IPS-18a (cell line): ENCODE data around the gene GAL3ST1.

Experiments used
- H3K27ac ChIP-seq: one replicate; pipeline ENCODE4 v1.5.1; 2013; ENCODE audit warnings: low read length
- H3K27me3 ChIP-seq: one replicate; pipeline ENCODE4 v1.6.1; 2013; ENCODE audit warnings: mild to moderate bottlenecking, low read length; ENCODE audit not compliant: control insufficient read depth, insufficient read depth
- H3K36me3 ChIP-seq: one replicate; pipeline ENCODE4 v1.6.1; 2013; ENCODE audit warnings: low read depth, low read length; ENCODE audit not compliant: control insufficient read depth
- H3K4me1 ChIP-seq: one replicate; pipeline ENCODE4 v1.6.1; 2013; ENCODE audit warnings: low read depth, low read length; ENCODE audit not compliant: control insufficient read depth
- H3K4me3 ChIP-seq: one replicate; pipeline ENCODE4 v1.5.1; 2013; ENCODE audit warnings: low read length
- H3K9ac ChIP-seq: one replicate; pipeline ENCODE4 v1.6.1; 2013; ENCODE audit warnings: mild to moderate bottlenecking, low read length, moderate library complexity
- H3K9me3 ChIP-seq: one replicate; pipeline ENCODE4 v1.6.1; 2013; ENCODE audit warnings: low read depth, low read length; ENCODE audit not compliant: control insufficient read depth

GAL3ST1 gene

GRCh38 chr22:30607300-30607930, 33.0 kb upstream of the GAL3ST1 start:
- H3K27me3 ChIP-seq: no peaks in the 10 kb centered on the region
- H3K36me3 ChIP-seq: peaks cover 9% of the 10 kb centered on the region
- H3K4me3 ChIP-seq: peak overlapping the region; percentile 71
- peak overlapping the region; percentile 61 for H3K9ac ChIP-seq
- H3K27ac ChIP-seq: peak overlapping the region; percentile 25
- H3K9me3 ChIP-seq: no peaks in the 10 kb centered on the region
- peaks cover 13% of the 10 kb centered on the region for H3K4me1 ChIP-seq

- Histone ChIP-seq H3K4me1 (peaks cover 13% of the 10 kb centered on the region), H3K27ac (peak within 1 kb of the TSS; percentile 63)
These were observed 32.2 kb upstream of the GAL3ST1 start, which contains the start of gene TCN2 for GRCh38 chr22:30606455-30607299. TSS of gene TCN2 (plus strand) at chr22:30607174. CDS start at chr22:30607332, 158 bp downstream.

GRCh38 chr22:30605449-30606110, 31.1 kb upstream of the GAL3ST1 start:
- Histone ChIP-seq H3K4me3 (peak overlapping the region; percentile 45), H3K27me3 (no peaks in the 10 kb centered on the region), H3K4me1 (peaks cover 13% of the 10 kb centered on the region), H3K27ac (peak overlapping the region; percentile 45), H3K9ac (peak overlapping the region; percentile 61), H3K9me3 (no peaks in the 10 kb centered on the region), H3K36me3 (no peaks in the 10 kb centered on the region)

More at GRCh38 chr22:30606455-30607299, 32.2 kb upstream of the GAL3ST1 start, which contains the start of gene TCN2:
- Histone ChIP-seq H3K9ac (peak within 1 kb of the TSS; percentile 61), H3K36me3 (peaks cover 9% of the 10 kb centered on the region), H3K4me3 (peak within 1 kb of the TSS; percentile 71), H3K27me3 (no peaks in the 10 kb centered on the region), H3K9me3 (no peaks in the 10 kb centered on the region)

- Histone ChIP-seq H3K9me3 (no peaks in the 10 kb centered on the region), H3K4me3 (no peak overlapping the region), H3K9ac (no peak overlapping the region), H3K27ac (no peak overlapping the region), H3K27me3 (no peaks in the 10 kb centered on the region), H3K36me3 (no peaks in the 10 kb centered on the region), H3K4me1 (peaks cover 13% of the 10 kb centered on the region)
These were observed 30.3 kb upstream of the GAL3ST1 start for GRCh38 chr22:30604723-30605122.

- no peak overlapping the region for H3K4me3 ChIP-seq
- no peak overlapping the region for H3K27ac ChIP-seq
- H3K36me3 ChIP-seq: no peaks in the 10 kb centered on the region
- H3K9me3 ChIP-seq: no peaks in the 10 kb centered on the region
- no peaks in the 10 kb centered on the region for H3K27me3 ChIP-seq
- H3K9ac ChIP-seq: no peak overlapping the region
- peaks cover 10% of the 10 kb centered on the region for H3K4me1 ChIP-seq
These were observed 29.3 kb upstream of the GAL3ST1 start for GRCh38 chr22:30603801-30604200.

GRCh38 chr22:30602049-30602448, 27.6 kb upstream of the GAL3ST1 start:
- Histone ChIP-seq H3K9ac (no peak overlapping the region), H3K27me3 (no peaks in the 10 kb centered on the region), H3K9me3 (no peaks in the 10 kb centered on the region), H3K36me3 (no peaks in the 10 kb centered on the region), H3K4me1 (peaks cover 4% of the 10 kb centered on the region), H3K27ac (no peak overlapping the region), H3K4me3 (no peak overlapping the region)

- no peaks in the 10 kb centered on the region for H3K36me3 ChIP-seq
- no peaks in the 10 kb centered on the region for H3K9me3 ChIP-seq
- no peak overlapping the region for H3K9ac ChIP-seq
- H3K27ac ChIP-seq: no peak overlapping the region
- no peaks in the 10 kb centered on the region for H3K27me3 ChIP-seq
- H3K4me3 ChIP-seq: no peak overlapping the region
- peaks cover 4% of the 10 kb centered on the region for H3K4me1 ChIP-seq
These were observed 27.0 kb upstream of the GAL3ST1 start for GRCh38 chr22:30601464-30601863.

GRCh38 chr22:30600921-30601320, 26.5 kb upstream of the GAL3ST1 start:
- Histone ChIP-seq H3K27ac (no peak overlapping the region), H3K27me3 (no peaks in the 10 kb centered on the region), H3K9ac (no peak overlapping the region), H3K36me3 (no peaks in the 10 kb centered on the region), H3K4me1 (peaks cover 4% of the 10 kb centered on the region), H3K4me3 (no peak overlapping the region), H3K9me3 (no peaks in the 10 kb centered on the region)

- H3K27ac ChIP-seq: no peak overlapping the region
- no peak overlapping the region for H3K9ac ChIP-seq
- no peaks in the 10 kb centered on the region for H3K9me3 ChIP-seq
- peaks cover under 1% of the 10 kb centered on the region for H3K27me3 ChIP-seq
- H3K4me3 ChIP-seq: no peak overlapping the region
- no peaks in the 10 kb centered on the region for H3K4me1 ChIP-seq
- no peaks in the 10 kb centered on the region for H3K36me3 ChIP-seq
These were observed 24.5 kb upstream of the GAL3ST1 start for GRCh38 chr22:30598986-30599385.

- Histone ChIP-seq H3K4me3 (no peak overlapping the region), H3K36me3 (no peaks in the 10 kb centered on the region), H3K27ac (no peak overlapping the region), H3K4me1 (no peaks in the 10 kb centered on the region), H3K9me3 (no peaks in the 10 kb centered on the region), H3K9ac (no peak overlapping the region), H3K27me3 (peaks cover 16% of the 10 kb centered on the region)
These were observed 22.4 kb upstream of the GAL3ST1 start for GRCh38 chr22:30596886-30597285.

- H3K9ac ChIP-seq: no peak overlapping the region
- H3K4me3 ChIP-seq: no peak overlapping the region
- H3K27ac ChIP-seq: no peak overlapping the region
- no peaks in the 10 kb centered on the region for H3K4me1 ChIP-seq
- peaks cover 16% of the 10 kb centered on the region for H3K27me3 ChIP-seq
- H3K9me3 ChIP-seq: no peaks in the 10 kb centered on the region
- no peaks in the 10 kb centered on the region for H3K36me3 ChIP-seq
These were observed 21.7 kb upstream of the GAL3ST1 start for GRCh38 chr22:30596199-30596598.
